GM19438 (cell line): ENCODE measurements around the gene ZGRF1.
"Not testable (repeated sequence)": the region's sequence is repeated elsewhere in the genome, so short reads cannot be mapped to it uniquely, and the experiment has no call there.

ENCODE experiments used
- ATAC-seq: cut with Tn5 transposase; IDR thresholded peaks from one replicate; pipeline ENCODE4 v1.9.1; 2021; ENCODE audit warnings: low read depth; ENCODE audit not compliant: unreplicated experiment

Gene ZGRF1

GRCh38 chr4:112636688-112637551 is at the start of gene ZGRF1, which contains the start of gene LARP7:
ZGRF1 (minus strand) TSS chr4:112636909; CDS start chr4:112633176, 3,733 bp downstream.
LARP7 (plus strand) TSS chr4:112637143; CDS start chr4:112644670, 7,527 bp downstream.
- ATAC-seq = peak; percentile 87

- no peak for ATAC-seq
These were observed 44.3 kb upstream of the ZGRF1 start for GRCh38 chr4:112680996-112681395.

- ATAC-seq = no peak
These were observed 40.9 kb upstream of the ZGRF1 start for GRCh38 chr4:112677519-112678091.

GRCh38 chr4:112674376-112674775 is 37.7 kb upstream of the ZGRF1 start:
- ATAC-seq = no peak

- ATAC-seq = no peak
These were observed 37.0 kb upstream of the ZGRF1 start for GRCh38 chr4:112673686-112674085.

- ATAC-seq = no peak
These were observed 36.4 kb upstream of the ZGRF1 start for GRCh38 chr4:112673076-112673475.

GRCh38 chr4:112668131-112668530 is 31.4 kb upstream of the ZGRF1 start:
- ATAC-seq = no peak

GRCh38 chr4:112664611-112665010 is 27.9 kb upstream of the ZGRF1 start:
- no peak for ATAC-seq

- not testable (repeated sequence) for ATAC-seq
These were observed 19.4 kb upstream of the ZGRF1 start for GRCh38 chr4:112656115-112656514.

GRCh38 chr4:112655270-112655669 is 18.6 kb upstream of the ZGRF1 start:
- no peak for ATAC-seq

- ATAC-seq = no peak
These were observed 15.5 kb upstream of the ZGRF1 start for GRCh38 chr4:112652216-112652615.

- no peak for ATAC-seq
These were observed 14.9 kb upstream of the ZGRF1 start for GRCh38 chr4:112651641-112652040.

GRCh38 chr4:112650332-112650731 is 13.6 kb upstream of the ZGRF1 start:
- no peak for ATAC-seq

GRCh38 chr4:112649055-112649408 is 12.3 kb upstream of the ZGRF1 start:
- no peak for ATAC-seq

- no peak for ATAC-seq
These were observed 11.8 kb upstream of the ZGRF1 start for GRCh38 chr4:112648263-112649054.

GRCh38 chr4:112647785-112648184 is 11.1 kb upstream of the ZGRF1 start:
- ATAC-seq = no peak

- no peak for ATAC-seq
These were observed 10.2 kb upstream of the ZGRF1 start for GRCh38 chr4:112646632-112647537.

GRCh38 chr4:112645541-112646329 is 9.0 kb upstream of the ZGRF1 start:
- no peak for ATAC-seq
